GM18907 (cell line): ENCODE results near the gene CYP2E1.
A peak's percentile ranks its signal among the peaks of the same experiment; 100 is the strongest.
"Not testable (repeated sequence)": the region's sequence is repeated elsewhere in the genome, so short reads cannot be mapped to it uniquely, and the experiment has no call there.

Experiments
- ATAC-seq: cut with Tn5 transposase; IDR thresholded peaks from one replicate; pipeline ENCODE4 v1.9.1; 2021; ENCODE audit warnings: mild to moderate bottlenecking, moderate library complexity; ENCODE audit not compliant: unreplicated experiment

The CYP2E1 gene

GRCh38 chr10:133526957-133527588, at the start of gene CYP2E1:
CYP2E1 (plus strand) TSS chr10:133527363; CDS start chr10:133527396, 33 bp downstream.
- no peak for ATAC-seq

GRCh38 chr10:133481086-133481643, 46.0 kb upstream of the CYP2E1 start:
- no peak for ATAC-seq

- no peak for ATAC-seq
These were observed 45.5 kb upstream of the CYP2E1 start for GRCh38 chr10:133481657-133482056.

- ATAC-seq: no peak
These were observed 42.3 kb upstream of the CYP2E1 start for GRCh38 chr10:133484818-133485217.

GRCh38 chr10:133487085-133487484, 40.1 kb upstream of the CYP2E1 start:
- ATAC-seq: no peak

- ATAC-seq: no peak
These were observed 38.8 kb upstream of the CYP2E1 start for GRCh38 chr10:133488354-133488753.

GRCh38 chr10:133489816-133490588, 37.2 kb upstream of the CYP2E1 start:
- peak; percentile 85 for ATAC-seq

- not testable (repeated sequence) for ATAC-seq
These were observed 33.6 kb upstream of the CYP2E1 start for GRCh38 chr10:133493562-133493961.

- ATAC-seq: not testable (repeated sequence)
These were observed 29.8 kb upstream of the CYP2E1 start for GRCh38 chr10:133497363-133497762.

GRCh38 chr10:133499176-133499575, 28.0 kb upstream of the CYP2E1 start:
- ATAC-seq: not testable (repeated sequence)

GRCh38 chr10:133500897-133501296, 26.3 kb upstream of the CYP2E1 start:
- ATAC-seq: not testable (repeated sequence)

- no peak for ATAC-seq
These were observed 17.5 kb upstream of the CYP2E1 start for GRCh38 chr10:133509700-133510099.

- no peak for ATAC-seq
These were observed 15.8 kb upstream of the CYP2E1 start for GRCh38 chr10:133511408-133511807.

GRCh38 chr10:133511907-133512528, 15.1 kb upstream of the CYP2E1 start:
- ATAC-seq: no peak

GRCh38 chr10:133515471-133515870, 11.7 kb upstream of the CYP2E1 start:
- ATAC-seq: no peak

GRCh38 chr10:133516057-133516456, 11.1 kb upstream of the CYP2E1 start:
- no peak for ATAC-seq

- ATAC-seq: not testable (repeated sequence)
These were observed 8.6 kb upstream of the CYP2E1 start for GRCh38 chr10:133518517-133518916.

GRCh38 chr10:133520193-133520738, 6.9 kb upstream of the CYP2E1 start:
- ATAC-seq: peak; percentile 81

GRCh38 chr10:133523631-133524203, 3.4 kb upstream of the CYP2E1 start:
- no peak for ATAC-seq

GRCh38 chr10:133525444-133525843, 1.7 kb upstream of the CYP2E1 start:
- ATAC-seq: no peak

GRCh38 chr10:133527771-133528271, 658 bp downstream of the CYP2E1 start:
- no peak for ATAC-seq
